Endodermal cell (in vitro differentiated cells): Measurements from ENCODE around the gene MAGEB2. TPM values are rescaled to one million over a fixed set of nuclear protein-coding genes. Genes with fewer than 3 reads are reported as not detected.

Experiments
- DNase-seq: peaks from one replicate; pipeline ENCODE4 v3.0.0-alpha.2; 2017
- H3K27ac ChIP-seq: 2 replicates; pipeline ENCODE4 v1.5.1; 2013; ENCODE audit warnings: mild to moderate bottlenecking, low read depth, low read length, moderate library complexity
- H3K27me3 ChIP-seq: 2 replicates; pipeline ENCODE4 v1.6.1; 2013; ENCODE audit warnings: mild to moderate bottlenecking, low read length, moderate library complexity; ENCODE audit not compliant: insufficient read depth, control insufficient read depth, poor library complexity, severe bottlenecking
- H3K36me3 ChIP-seq: 2 replicates; pipeline ENCODE4 v1.7.0; 2013; ENCODE audit warnings: mild to moderate bottlenecking, low read length, moderate library complexity; ENCODE audit not compliant: control insufficient read depth, insufficient read depth
- H3K4me1 ChIP-seq: one replicate; pipeline ENCODE4 v1.7.0; 2013; ENCODE audit warnings: low read length; ENCODE audit not compliant: control insufficient read depth, insufficient read depth
- H3K4me3 ChIP-seq: 2 replicates; pipeline ENCODE4 v1.5.1; 2013; ENCODE audit warnings: mild to moderate bottlenecking, low read length, moderate library complexity
- H3K9ac ChIP-seq: 2 replicates; pipeline ENCODE4 v1.6.1; 2013; ENCODE audit warnings: mild to moderate bottlenecking, low read length, moderate library complexity; ENCODE audit not compliant: poor library complexity, severe bottlenecking; ENCODE audit errors: extremely low read depth
- H3K9me3 ChIP-seq: 2 replicates; pipeline ENCODE4 v1.6.1; 2013; ENCODE audit warnings: mild to moderate bottlenecking, low read length, moderate library complexity; ENCODE audit not compliant: control insufficient read depth
- H3K27ac Mint-ChIP-seq: 2 replicates; pipeline ENCODE4 v1.8.0; 2020; ENCODE audit warnings: mixed read lengths
- H3K27me3 Mint-ChIP-seq: 2 replicates; pipeline ENCODE4 v1.8.0; 2021; ENCODE audit warnings: mild to moderate bottlenecking, mixed read lengths; ENCODE audit not compliant: insufficient read depth
- H3K36me3 Mint-ChIP-seq: 2 replicates; pipeline ENCODE4 v1.8.0; 2020; ENCODE audit warnings: low read depth, mixed read lengths
- H3K4me1 Mint-ChIP-seq: 2 replicates; pipeline ENCODE4 v1.8.0; 2020; ENCODE audit warnings: mixed read lengths
- H3K4me3 Mint-ChIP-seq: 2 replicates; pipeline ENCODE4 v1.8.0; 2020; ENCODE audit warnings: mild to moderate bottlenecking, moderate library complexity, mixed read lengths
- H3K9me3 Mint-ChIP-seq: 2 replicates; pipeline ENCODE4 v1.8.0; 2020; ENCODE audit warnings: mild to moderate bottlenecking, mixed read lengths
- WGBS, 2 experiments: methylation state at CpG; one replicate each; pipeline versions ENCODE4 v1.1.5 to v1.1.7; 2013; ENCODE audit warnings: missing lambda C conversion rate in 2 of 2, mixed read lengths in 1 of 2; ENCODE audit not compliant: insufficient coverage in 1 of 2, insufficient read length in 1 of 2; 5-methylcytosine and 5-hydroxymethylcytosine counted together
- total RNA-seq, 2 donors: library from RNA; stranded (reverse); fragmentation: NEBNext Ultra II Directional in 1 of 2; extraction: Animal tissue kit (Norgen Biotek cat#: 25700) in 1 of 2; gene quantifications; 2 replicates in 1 of 2; 3 replicates in 1 of 2; pipeline ENCODE4 v1.2.1, GENCODE V29; 2021
- TF ChIP-seq, protein P1 (sequence below): fragments of 200-600 bp; sonication (generic); conservative IDR thresholded peaks from 2 replicates; pipeline ENCODE4 v1.5.0; 2021; ENCODE audit warnings: antibody characterized with exemption, mild to moderate bottlenecking

The MAGEB2 gene
- total RNA-seq, 2 donors from 2014 or later = not detected

DNA sequence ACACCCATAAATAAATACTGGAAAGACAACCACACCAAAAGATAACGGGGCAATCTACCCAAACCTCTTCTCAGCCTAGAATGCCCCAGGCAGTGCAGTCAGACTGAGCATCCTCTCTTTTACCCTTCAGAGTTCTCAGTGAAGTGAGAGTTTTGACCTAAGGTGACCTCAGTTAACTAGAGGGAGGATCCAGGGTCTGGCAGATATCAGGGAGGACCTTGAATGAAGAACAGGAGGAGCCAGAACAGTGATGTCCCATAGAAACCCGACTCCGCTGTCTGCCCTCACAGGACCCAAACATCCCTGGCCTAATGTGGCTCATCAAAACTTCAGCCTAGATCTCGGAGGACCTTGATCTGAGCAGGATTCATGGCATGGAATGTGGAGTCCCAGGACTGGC is 15.0 kb downstream of the MAGEB2 start, which contains the start of gene MAGEB3:
Gene MAGEB3, plus strand, starts transcription at position 263 of the 400 bp plus-strand sequence. CDS start 5,268 bp downstream, outside the sequence.
- 88 to 93% methylated on average over 2 to 4 of the region's 4 CpGs for whole genome bisulfite sequencing, 2 experiments
- H3K4me1 Mint-ChIP-seq = peaks cover 16% of the 10 kb centered on the region
- H3K4me3 Mint-ChIP-seq = no peak within 1 kb of the TSS
- Histone ChIP-seq H3K9me3 (no peaks in the 10 kb centered on the region), H3K27ac (no peak within 1 kb of the TSS), H3K27me3 (no peaks in the 10 kb centered on the region), H3K9ac (no peak within 1 kb of the TSS), H3K4me3 (no peak within 1 kb of the TSS), H3K36me3 (no peaks in the 10 kb centered on the region), H3K4me1 (peaks cover 4% of the 10 kb centered on the region)
- peaks cover 1% of the 10 kb centered on the region for H3K27me3 Mint-ChIP-seq
- TF ChIP-seq, protein P1, sequence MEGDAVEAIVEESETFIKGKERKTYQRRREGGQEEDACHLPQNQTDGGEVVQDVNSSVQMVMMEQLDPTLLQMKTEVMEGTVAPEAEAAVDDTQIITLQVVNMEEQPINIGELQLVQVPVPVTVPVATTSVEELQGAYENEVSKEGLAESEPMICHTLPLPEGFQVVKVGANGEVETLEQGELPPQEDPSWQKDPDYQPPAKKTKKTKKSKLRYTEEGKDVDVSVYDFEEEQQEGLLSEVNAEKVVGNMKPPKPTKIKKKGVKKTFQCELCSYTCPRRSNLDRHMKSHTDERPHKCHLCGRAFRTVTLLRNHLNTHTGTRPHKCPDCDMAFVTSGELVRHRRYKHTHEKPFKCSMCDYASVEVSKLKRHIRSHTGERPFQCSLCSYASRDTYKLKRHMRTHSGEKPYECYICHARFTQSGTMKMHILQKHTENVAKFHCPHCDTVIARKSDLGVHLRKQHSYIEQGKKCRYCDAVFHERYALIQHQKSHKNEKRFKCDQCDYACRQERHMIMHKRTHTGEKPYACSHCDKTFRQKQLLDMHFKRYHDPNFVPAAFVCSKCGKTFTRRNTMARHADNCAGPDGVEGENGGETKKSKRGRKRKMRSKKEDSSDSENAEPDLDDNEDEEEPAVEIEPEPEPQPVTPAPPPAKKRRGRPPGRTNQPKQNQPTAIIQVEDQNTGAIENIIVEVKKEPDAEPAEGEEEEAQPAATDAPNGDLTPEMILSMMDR = no peak
- no peaks in the 10 kb centered on the region for H3K36me3 Mint-ChIP-seq
- H3K27ac Mint-ChIP-seq = no peak within 1 kb of the TSS
- H3K9me3 Mint-ChIP-seq = no peaks in the 10 kb centered on the region
- no peak for DNase-seq

DNA sequence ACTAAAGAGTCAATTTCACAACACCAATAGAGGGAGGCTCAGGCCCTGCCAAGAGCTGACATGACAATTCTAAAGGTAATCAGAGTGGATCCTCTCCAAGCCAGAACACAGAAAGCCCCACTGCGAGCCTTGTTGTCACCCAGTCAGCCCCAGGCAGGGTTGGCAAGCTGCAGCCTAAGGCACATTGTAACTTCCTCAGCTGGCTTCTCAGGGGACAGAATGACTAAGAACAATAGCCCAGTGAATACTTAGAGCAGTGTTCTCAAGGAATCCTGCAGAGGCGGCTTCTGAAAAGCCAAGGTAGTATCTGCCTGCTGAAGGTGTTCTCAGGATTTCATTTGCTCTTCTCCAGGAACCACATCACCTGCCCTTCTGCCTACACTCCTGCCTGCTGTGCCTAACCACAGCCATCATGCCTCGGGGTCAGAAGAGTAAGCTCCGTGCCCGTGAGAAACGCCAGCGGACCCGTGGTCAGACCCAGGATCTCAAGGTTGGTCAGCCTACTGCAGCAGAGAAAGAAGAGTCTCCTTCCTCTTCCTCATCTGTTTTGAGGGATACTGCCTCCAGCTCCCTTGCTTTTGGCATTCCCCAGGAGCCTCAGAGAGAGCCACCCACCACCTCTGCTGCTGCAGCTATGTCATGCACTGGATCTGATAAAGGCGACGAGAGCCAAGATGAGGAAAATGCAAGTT is 26.5 kb downstream of the MAGEB2 start, which contains the start of gene MAGEB4:
Gene MAGEB4, plus strand, starts transcription at position 277 of the 692 bp plus-strand sequence. Its CDS starts 136 bp downstream, at position 413.
- Mint-ChIP-seq H3K27ac (no peak within 1 kb of the TSS), H3K36me3 (no peaks in the 10 kb centered on the region), H3K4me1 (peaks cover 36% of the 10 kb centered on the region), H3K4me3 (no peak within 1 kb of the TSS), H3K27me3 (peaks cover 11% of the 10 kb centered on the region), H3K9me3 (peaks cover 2% of the 10 kb centered on the region)
- DNase-seq = peak; percentile 43
- Histone ChIP-seq H3K27me3 (no peaks in the 10 kb centered on the region), H3K36me3 (no peaks in the 10 kb centered on the region), H3K9ac (no peak within 1 kb of the TSS), H3K9me3 (no peaks in the 10 kb centered on the region), H3K4me3 (no peak within 1 kb of the TSS), H3K4me1 (no peaks in the 10 kb centered on the region), H3K27ac (no peak within 1 kb of the TSS)
- WGBS, 2 experiments = 93% methylated on average over 10 of the region's 10 CpGs; no CpG with 5 or more reads in 1 of the 2 experiments
- TF ChIP-seq, protein P1 = no peak

DNA sequence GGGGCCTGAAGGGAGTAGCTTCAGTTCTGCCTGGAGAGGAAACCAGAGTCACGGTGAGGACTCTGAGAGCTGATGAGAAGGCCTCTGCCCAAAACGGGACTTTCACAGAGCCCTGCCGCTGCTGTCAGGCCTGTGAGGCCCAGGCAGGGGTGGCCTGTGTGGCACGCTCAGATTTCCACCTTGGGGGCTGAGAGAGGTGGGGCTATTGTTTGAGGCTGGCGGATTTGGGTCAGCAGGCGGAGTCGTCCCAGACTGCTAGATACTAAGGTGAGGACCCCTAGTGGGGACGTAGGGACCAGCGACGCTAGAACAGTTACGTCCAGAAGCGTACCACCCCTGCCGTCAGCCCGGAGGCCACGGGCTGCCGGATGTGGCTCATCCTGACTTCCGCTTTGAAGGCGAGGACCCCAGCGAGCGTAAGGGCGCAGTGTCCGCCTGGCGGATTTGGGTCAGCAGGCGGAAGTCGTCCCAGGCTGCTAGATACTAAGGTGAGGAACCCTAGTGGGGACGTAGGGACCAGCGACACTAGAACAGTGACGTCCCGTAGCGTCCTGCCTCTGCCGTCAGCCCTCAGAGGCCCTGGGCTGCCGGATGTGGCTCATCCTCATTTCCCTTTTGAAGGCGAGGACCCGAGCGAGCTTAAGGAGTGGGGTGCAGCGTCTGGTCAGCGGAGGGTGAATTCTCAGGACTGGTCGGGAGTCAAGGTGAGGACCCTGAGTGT is 31.6 kb downstream of the MAGEB2 start, which contains the start of gene MAGEB1:
Gene MAGEB1, plus strand, starts transcription at position 378 of the 721 bp plus-strand sequence. CDS start 3,348 bp downstream, outside the sequence.
- peaks cover 23% of the 10 kb centered on the region for H3K27me3 Mint-ChIP-seq
- H3K4me3 ChIP-seq = no peak within 1 kb of the TSS
- no peak within 1 kb of the TSS for H3K27ac Mint-ChIP-seq
- TF ChIP-seq, protein P1 = peak; percentile 68
- WGBS, 2 experiments = 93 to 94% methylated on average over 15 to 38 of the region's 38 CpGs
- peaks cover 5% of the 10 kb centered on the region for H3K9me3 Mint-ChIP-seq
- H3K27me3 ChIP-seq = no peaks in the 10 kb centered on the region
- H3K36me3 Mint-ChIP-seq = no peaks in the 10 kb centered on the region
- peak; percentile 66 for DNase-seq
- H3K9ac ChIP-seq = no peak within 1 kb of the TSS
- H3K36me3 ChIP-seq = no peaks in the 10 kb centered on the region
- H3K9me3 ChIP-seq = no peaks in the 10 kb centered on the region
- H3K27ac ChIP-seq = no peak within 1 kb of the TSS
- no peak within 1 kb of the TSS for H3K4me3 Mint-ChIP-seq
- H3K4me1 Mint-ChIP-seq = peaks cover 21% of the 10 kb centered on the region
- H3K4me1 ChIP-seq = no peaks in the 10 kb centered on the region
